ENCODE data around the gene DENND4B. TPM values are rescaled to one million over a fixed set of nuclear protein-coding genes. Genes with fewer than 3 reads are reported as not detected.

DENND4B gene
- total and polyA plus RNA-seq, 9 of the 15 experiments (the other 6 are each of a cell fraction or from before 2014, with no cell fraction given), result 9.5 to 80.5 (median 23.1) TPM

- TF ChIP-seq, protein P1, sequence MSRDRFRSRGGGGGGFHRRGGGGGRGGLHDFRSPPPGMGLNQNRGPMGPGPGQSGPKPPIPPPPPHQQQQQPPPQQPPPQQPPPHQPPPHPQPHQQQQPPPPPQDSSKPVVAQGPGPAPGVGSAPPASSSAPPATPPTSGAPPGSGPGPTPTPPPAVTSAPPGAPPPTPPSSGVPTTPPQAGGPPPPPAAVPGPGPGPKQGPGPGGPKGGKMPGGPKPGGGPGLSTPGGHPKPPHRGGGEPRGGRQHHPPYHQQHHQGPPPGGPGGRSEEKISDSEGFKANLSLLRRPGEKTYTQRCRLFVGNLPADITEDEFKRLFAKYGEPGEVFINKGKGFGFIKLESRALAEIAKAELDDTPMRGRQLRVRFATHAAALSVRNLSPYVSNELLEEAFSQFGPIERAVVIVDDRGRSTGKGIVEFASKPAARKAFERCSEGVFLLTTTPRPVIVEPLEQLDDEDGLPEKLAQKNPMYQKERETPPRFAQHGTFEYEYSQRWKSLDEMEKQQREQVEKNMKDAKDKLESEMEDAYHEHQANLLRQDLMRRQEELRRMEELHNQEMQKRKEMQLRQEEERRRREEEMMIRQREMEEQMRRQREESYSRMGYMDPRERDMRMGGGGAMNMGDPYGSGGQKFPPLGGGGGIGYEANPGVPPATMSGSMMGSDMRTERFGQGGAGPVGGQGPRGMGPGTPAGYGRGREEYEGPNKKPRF (IDR thresholded peaks at IDR 0.05; ENCODE audit: low read depth, low read length), result no peak
- TF ChIP-seq ZKSCAN1 (IDR thresholded peaks at IDR 0.05; ENCODE audit: low read depth, low read length) (no peak), NFYB (IDR thresholded peaks at IDR 0.05; ENCODE audit: extremely low read depth, insufficient read length) (no peak), BCL6 (CRISPR knock-in tag; IDR thresholded peaks at IDR 0.05) (no peak), ZNF785 (CRISPR knock-in tag; IDR thresholded peaks at IDR 0.05) (no peak), ZBTB34 (CRISPR knock-in tag; IDR thresholded peaks at IDR 0.05) (no peak), SRSF3 (IDR thresholded peaks at IDR 0.05; ENCODE audit: insufficient read depth, low read length) (no peak), ZNF699 (CRISPR knock-in tag; IDR thresholded peaks at IDR 0.05; ENCODE audit: insufficient replicate concordance) (no peak), HMBOX1 (IDR thresholded peaks at IDR 0.05) (no peak), ZNF75A (CRISPR knock-in tag; IDR thresholded peaks at IDR 0.05) (no peak), KDM1A (IDR thresholded peaks at IDR 0.05) (no peak), FOXJ2 (tag; IDR thresholded peaks at IDR 0.05) (no peak), YY1 (IDR thresholded peaks at IDR 0.05; ENCODE audit: borderline replicate concordance in 1 of 3, control insufficient read depth in 1 of 3, extremely low read depth in 1 of 3, insufficient read depth in 3 of 3, insufficient read length in 1 of 3, insufficient replicate concordance in 2 of 3, low read depth in 1 of 3, low read length in 2 of 3) (peak in 1 of 3 experiments; percentile 31), MIER1 (IDR thresholded peaks at IDR 0.05; ENCODE audit: low read depth) (no peak), ZBTB17 (CRISPR knock-in tag; IDR thresholded peaks at IDR 0.05) (no peak)
- TF ChIP-seq, protein P2, sequence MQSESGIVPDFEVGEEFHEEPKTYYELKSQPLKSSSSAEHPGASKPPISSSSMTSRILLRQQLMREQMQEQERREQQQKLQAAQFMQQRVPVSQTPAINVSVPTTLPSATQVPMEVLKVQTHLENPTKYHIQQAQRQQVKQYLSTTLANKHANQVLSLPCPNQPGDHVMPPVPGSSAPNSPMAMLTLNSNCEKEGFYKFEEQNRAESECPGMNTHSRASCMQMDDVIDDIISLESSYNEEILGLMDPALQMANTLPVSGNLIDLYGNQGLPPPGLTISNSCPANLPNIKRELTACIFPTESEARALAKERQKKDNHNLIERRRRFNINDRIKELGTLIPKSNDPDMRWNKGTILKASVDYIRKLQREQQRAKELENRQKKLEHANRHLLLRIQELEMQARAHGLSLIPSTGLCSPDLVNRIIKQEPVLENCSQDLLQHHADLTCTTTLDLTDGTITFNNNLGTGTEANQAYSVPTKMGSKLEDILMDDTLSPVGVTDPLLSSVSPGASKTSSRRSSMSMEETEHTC (IDR thresholded peaks at IDR 0.05), result no peak
- TF ChIP-seq, protein P3, sequence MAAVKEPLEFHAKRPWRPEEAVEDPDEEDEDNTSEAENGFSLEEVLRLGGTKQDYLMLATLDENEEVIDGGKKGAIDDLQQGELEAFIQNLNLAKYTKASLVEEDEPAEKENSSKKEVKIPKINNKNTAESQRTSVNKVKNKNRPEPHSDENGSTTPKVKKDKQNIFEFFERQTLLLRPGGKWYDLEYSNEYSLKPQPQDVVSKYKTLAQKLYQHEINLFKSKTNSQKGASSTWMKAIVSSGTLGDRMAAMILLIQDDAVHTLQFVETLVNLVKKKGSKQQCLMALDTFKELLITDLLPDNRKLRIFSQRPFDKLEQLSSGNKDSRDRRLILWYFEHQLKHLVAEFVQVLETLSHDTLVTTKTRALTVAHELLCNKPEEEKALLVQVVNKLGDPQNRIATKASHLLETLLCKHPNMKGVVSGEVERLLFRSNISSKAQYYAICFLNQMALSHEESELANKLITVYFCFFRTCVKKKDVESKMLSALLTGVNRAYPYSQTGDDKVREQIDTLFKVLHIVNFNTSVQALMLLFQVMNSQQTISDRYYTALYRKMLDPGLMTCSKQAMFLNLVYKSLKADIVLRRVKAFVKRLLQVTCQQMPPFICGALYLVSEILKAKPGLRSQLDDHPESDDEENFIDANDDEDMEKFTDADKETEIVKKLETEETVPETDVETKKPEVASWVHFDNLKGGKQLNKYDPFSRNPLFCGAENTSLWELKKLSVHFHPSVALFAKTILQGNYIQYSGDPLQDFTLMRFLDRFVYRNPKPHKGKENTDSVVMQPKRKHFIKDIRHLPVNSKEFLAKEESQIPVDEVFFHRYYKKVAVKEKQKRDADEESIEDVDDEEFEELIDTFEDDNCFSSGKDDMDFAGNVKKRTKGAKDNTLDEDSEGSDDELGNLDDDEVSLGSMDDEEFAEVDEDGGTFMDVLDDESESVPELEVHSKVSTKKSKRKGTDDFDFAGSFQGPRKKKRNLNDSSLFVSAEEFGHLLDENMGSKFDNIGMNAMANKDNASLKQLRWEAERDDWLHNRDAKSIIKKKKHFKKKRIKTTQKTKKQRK (IDR thresholded peaks at IDR 0.05; ENCODE audit: borderline replicate concordance, low read depth, low read length), result no peak
These were observed 25.3 kb downstream of the DENND4B start (continued) for GRCh38 chr1:153921080-153921802.

All from K562 (cell line).